Measurements from ENCODE around the gene CLSTN1.
A peak's percentile ranks its signal among the peaks of the same experiment; 100 is the strongest.

CLSTN1 gene

DNA sequence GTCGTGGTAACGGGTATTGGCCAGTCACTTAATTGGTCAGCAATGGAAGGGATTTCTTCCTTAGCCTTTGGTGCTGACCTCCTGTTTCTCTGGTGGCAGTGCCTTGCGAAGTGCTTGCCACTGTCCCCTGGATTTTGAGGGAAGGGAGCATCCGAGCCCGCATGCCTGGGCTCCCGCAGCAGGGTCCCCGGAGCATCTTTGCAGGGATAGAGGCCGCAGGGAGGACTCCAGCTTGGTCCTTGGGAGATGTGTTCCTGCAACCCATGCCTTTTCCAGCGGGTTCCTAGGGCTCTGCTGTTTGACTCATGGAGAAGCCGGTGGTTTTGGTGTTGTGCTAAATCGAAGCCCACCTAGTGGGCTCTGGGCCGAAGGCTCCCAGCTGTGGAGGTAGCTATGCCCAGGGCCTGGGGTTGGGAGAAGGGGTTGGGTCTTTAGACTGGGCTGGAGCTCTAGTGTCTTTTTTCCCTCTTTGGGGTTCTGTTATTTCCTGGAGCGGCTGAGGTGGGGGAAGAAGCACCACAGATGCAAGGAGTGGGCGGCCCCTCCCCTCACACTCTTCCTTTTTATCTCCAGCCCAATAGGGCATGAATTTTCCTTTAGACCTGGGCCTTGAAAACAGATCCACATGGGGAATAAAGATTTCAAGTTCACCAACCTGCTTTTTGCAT, 133.2 kb downstream of the CLSTN1 start:
- H3K9me3 Mint-ChIP-seq, result no peaks in the 10 kb centered on the region
- DNase-seq (ENCODE audit: low spot score in 2 of 2) (no peak), ATAC-seq (ENCODE audit: low read depth) (no peak)
- peaks cover 38% of the 10 kb centered on the region for H3K4me1 Mint-ChIP-seq
- no peaks in the 10 kb centered on the region for H3K27me3 Mint-ChIP-seq
- peaks cover 15% of the 10 kb centered on the region for H3K36me3 Mint-ChIP-seq
- peak overlapping the region; percentile 85 for H3K4me3 Mint-ChIP-seq
- peak overlapping the region; percentile 79 for H3K27ac Mint-ChIP-seq

DNA sequence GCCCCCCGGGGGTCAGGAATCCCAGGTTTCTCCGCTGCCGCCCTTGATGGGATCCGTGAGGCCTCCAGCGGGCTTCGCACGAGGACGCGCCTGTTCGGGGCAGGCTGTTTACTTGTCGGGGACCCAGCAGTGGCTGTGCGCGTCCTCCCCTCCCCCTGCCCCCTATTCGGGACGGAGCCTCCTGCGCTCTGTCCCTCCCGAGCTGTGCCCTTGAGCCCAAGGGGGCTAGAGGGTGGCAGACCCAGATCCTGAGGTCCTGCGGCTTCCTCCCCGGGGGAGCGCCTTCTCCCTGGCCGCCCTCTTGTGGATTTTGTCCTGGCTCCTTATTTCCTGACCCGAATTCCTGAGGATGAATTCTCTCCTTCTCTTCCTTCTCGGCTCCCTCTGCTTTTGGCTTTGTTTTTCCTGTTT, 133.8 kb downstream of the CLSTN1 start:
- Mint-ChIP-seq H3K27me3 (no peaks in the 10 kb centered on the region), H3K27ac (peak overlapping the region; percentile 79), H3K9me3 (no peaks in the 10 kb centered on the region), H3K4me3 (peak overlapping the region; percentile 85), H3K36me3 (peaks cover 11% of the 10 kb centered on the region), H3K4me1 (peaks cover 39% of the 10 kb centered on the region)
- ATAC-seq (ENCODE audit: low read depth) (no peak), DNase-seq (ENCODE audit: low spot score in 2 of 2) (no peak)

DNA sequence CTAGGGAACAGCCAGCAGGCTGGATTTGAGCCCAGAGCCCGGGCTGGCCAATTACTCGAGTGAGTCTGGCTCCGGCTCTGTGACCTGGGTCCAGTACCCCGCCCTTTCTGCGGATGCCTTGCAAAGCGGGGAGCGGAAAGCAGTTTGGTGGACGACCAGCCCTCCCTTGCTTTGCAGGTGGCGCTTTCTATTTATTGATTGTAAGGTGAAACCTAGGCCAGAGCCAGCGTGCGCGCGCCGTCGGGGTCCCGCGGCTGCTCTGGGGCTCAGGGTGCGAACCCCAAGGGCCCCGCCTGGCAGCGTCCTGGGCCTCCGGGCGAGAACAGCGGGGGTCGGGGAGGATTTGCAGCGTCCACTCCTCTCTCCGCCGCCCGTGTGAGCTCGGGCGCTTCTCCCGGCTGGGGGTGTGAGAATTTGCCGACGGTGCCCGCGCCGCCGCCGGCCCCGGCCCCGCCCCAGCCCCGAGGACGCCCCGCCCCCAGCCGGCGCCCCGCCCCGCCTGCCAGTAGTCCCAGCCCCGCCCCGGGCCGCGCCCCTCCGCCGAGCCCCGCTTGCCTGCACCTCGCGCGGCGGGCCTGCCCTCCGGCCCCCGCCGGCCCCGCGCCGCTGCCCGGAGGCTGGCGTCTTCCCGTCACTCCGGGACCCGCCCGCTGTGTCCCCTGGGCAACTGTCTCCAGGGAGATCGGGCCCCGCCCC, 134.6 kb downstream of the CLSTN1 start:
- Mint-ChIP-seq H3K27me3 (no peaks in the 10 kb centered on the region), H3K4me3 (peak overlapping the region; percentile 80), H3K4me1 (peaks cover 43% of the 10 kb centered on the region), H3K36me3 (peaks cover 8% of the 10 kb centered on the region), H3K9me3 (no peaks in the 10 kb centered on the region), H3K27ac (no peak overlapping the region)
- ATAC-seq (ENCODE audit: low read depth), result peak; percentile 85
- peak; percentile 76 to 80 for DNase-seq (ENCODE audit: low spot score in 2 of 2)

DNA sequence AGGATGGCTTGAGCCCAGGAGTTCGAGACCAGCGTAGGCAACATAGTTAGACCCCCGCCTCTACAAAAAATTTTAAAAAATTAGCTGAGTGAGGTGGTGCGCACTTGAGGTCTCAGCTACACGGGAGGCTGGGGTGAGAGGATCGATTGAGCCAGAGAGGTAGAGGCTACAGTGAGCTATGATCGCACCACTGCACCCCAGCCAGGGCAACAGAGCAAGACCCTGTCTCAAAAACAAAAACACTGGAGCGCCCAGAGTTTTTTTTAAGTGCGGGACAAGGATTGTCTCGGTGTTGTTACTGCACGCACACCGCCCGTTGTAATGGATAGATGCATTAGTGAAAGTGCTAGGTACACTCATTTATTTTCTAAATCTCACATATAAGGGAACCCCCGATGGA, 135.2 kb downstream of the CLSTN1 start:
- Mint-ChIP-seq H3K36me3 (peaks cover 5% of the 10 kb centered on the region), H3K9me3 (no peaks in the 10 kb centered on the region), H3K27me3 (no peaks in the 10 kb centered on the region), H3K27ac (peak overlapping the region; percentile 83), H3K4me1 (peaks cover 47% of the 10 kb centered on the region), H3K4me3 (peak overlapping the region; percentile 80)
- ATAC-seq (ENCODE audit: low read depth) (no peak), DNase-seq (ENCODE audit: low spot score in 2 of 2) (no peak)

- peaks cover 48% of the 10 kb centered on the region for H3K4me1 Mint-ChIP-seq
- H3K4me3 Mint-ChIP-seq, result peak overlapping the region; percentile 80
- H3K27me3 Mint-ChIP-seq, result no peaks in the 10 kb centered on the region
- DNase-seq (ENCODE audit: low spot score in 2 of 2) (no peak), ATAC-seq (ENCODE audit: low read depth) (no peak)
- H3K27ac Mint-ChIP-seq, result peak overlapping the region; percentile 83
- H3K9me3 Mint-ChIP-seq, result no peaks in the 10 kb centered on the region
- H3K36me3 Mint-ChIP-seq, result peaks cover 4% of the 10 kb centered on the region
These were observed 135.7 kb downstream of the CLSTN1 start for GRCh38 chr1:9687874-9688582.

GRCh38 chr1:9687120-9687873, 136.5 kb downstream of the CLSTN1 start:
- H3K9me3 Mint-ChIP-seq, result no peaks in the 10 kb centered on the region
- no peaks in the 10 kb centered on the region for H3K27me3 Mint-ChIP-seq
- peak in 1 of 2 donors; percentile 37 for DNase-seq (ENCODE audit: low spot score in 2 of 2)
- ATAC-seq (ENCODE audit: low read depth), result peak; percentile 39
- H3K4me1 Mint-ChIP-seq, result peaks cover 48% of the 10 kb centered on the region
- peak overlapping the region; percentile 83 for H3K27ac Mint-ChIP-seq
- H3K36me3 Mint-ChIP-seq, result peaks cover 4% of the 10 kb centered on the region
- H3K4me3 Mint-ChIP-seq, result peak overlapping the region; percentile 80

DNA sequence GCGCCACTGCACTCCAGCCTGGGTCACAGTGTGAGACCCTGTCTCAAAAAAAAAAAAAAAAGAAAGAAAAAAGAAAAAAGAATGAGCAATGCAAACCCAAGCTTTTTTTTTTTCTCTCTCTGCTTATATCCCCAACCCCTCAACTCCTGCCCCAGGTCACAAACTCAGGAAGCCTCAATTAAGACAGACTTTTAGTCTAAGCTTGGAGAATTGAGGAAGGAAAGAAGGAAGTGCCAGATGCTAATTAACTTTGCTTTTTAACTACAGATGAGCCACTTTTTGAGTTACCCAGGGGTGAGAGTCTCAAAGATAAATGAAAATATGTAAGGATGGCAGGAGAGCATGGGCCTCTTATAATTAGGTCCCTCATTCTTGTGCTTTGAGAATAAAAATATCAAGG, 139.0 kb downstream of the CLSTN1 start:
- Mint-ChIP-seq H3K4me3 (no peak overlapping the region), H3K36me3 (peaks cover 3% of the 10 kb centered on the region)

GRCh38 chr1:9680828-9681227, 142.9 kb downstream of the CLSTN1 start:
- peak overlapping the region; percentile 64 for H3K27ac Mint-ChIP-seq
- DNase-seq (ENCODE audit: low spot score in 2 of 2) (no peak), ATAC-seq (ENCODE audit: low read depth) (peak; percentile 77)
- H3K4me3 Mint-ChIP-seq, result peak overlapping the region; percentile 43
- no peaks in the 10 kb centered on the region for H3K9me3 Mint-ChIP-seq
- no peaks in the 10 kb centered on the region for H3K27me3 Mint-ChIP-seq
- H3K4me1 Mint-ChIP-seq, result peaks cover 48% of the 10 kb centered on the region
- H3K36me3 Mint-ChIP-seq, result peaks cover 21% of the 10 kb centered on the region

More for the DNA sequence above, 139.0 kb downstream of the CLSTN1 start:
- DNase-seq (ENCODE audit: low spot score in 2 of 2), result no peak
- peaks cover 43% of the 10 kb centered on the region for H3K4me1 Mint-ChIP-seq
- no peak for ATAC-seq (ENCODE audit: low read depth)
- peak overlapping the region; percentile 61 for H3K27ac Mint-ChIP-seq
- no peaks in the 10 kb centered on the region for H3K27me3 Mint-ChIP-seq
- no peaks in the 10 kb centered on the region for H3K9me3 Mint-ChIP-seq

DNA sequence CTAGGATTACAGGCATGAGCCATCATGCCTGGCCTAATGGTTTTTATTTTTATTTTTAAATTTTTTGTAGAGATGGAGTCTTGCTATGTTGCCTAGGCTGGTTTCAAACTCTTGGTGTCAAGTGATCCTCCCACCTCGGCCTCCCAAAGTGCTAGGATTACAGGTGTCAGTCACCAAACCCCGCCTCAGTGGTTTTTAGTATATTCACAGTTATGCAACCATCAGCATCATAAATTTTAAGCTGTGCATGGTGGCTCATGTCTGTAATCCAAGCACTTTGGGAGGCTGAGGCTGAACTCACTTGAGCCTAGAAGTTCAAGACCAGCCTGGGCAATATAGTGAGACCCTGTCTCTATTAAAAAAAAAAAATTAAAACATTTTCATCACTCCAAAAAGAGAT, 143.7 kb downstream of the CLSTN1 start:
- Mint-ChIP-seq H3K27me3 (no peaks in the 10 kb centered on the region), H3K9me3 (no peaks in the 10 kb centered on the region), H3K4me3 (no peak overlapping the region), H3K4me1 (peaks cover 46% of the 10 kb centered on the region), H3K36me3 (peaks cover 21% of the 10 kb centered on the region), H3K27ac (no peak overlapping the region)
- DNase-seq (ENCODE audit: low spot score in 2 of 2), result no peak
- ATAC-seq (ENCODE audit: low read depth), result no peak
